Measurements from ENCODE around the gene DAB2.

Gene DAB2

DNA sequence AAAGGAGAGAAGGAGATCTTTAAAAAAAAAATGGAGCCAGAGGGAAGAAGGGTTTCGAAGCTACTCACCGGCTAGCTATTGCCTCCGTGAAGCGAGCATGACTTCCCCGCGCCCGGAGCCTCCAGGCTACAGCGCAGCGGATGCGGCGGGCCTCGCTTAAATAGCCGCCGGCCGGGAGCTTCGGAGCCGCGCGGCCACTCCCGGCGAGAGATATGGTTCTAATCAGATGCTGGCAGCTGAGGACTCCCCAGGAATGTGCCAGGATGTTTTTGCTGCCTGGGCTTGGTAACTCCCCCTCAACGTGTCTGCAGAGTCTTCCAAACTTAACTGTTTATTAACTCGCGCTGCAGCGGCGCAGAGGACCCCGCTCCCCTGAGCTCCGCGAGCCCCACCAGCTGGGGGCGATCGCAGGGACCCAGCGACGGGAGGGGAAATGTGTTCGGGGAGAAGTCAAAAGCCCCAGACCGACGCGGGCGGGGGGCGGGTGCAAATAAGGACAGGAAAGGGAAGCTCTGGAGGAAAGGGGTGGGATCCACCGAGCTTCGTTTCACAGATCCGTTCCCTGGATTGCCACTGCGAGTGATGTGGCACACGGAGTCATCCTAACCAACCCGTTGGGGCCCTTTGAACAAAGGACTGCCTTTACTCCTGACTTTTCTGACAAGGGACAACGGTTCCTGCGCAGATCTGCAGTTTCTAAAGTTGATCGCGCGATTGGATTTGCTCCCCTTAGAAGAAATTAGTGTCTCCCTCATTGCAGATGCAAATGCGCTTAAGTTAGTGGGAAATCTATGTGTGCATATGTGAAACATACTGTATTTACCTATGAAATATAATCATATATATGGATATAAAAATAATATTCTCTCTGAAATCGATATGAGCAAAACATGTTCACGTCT is at the start of gene DAB2:
DAB2 (minus strand) TSS at position 245 of the 902 bp plus-strand sequence. CDS start 30,660 bp downstream, outside the sequence.
- DNase-seq: peak; percentile 98

DNA sequence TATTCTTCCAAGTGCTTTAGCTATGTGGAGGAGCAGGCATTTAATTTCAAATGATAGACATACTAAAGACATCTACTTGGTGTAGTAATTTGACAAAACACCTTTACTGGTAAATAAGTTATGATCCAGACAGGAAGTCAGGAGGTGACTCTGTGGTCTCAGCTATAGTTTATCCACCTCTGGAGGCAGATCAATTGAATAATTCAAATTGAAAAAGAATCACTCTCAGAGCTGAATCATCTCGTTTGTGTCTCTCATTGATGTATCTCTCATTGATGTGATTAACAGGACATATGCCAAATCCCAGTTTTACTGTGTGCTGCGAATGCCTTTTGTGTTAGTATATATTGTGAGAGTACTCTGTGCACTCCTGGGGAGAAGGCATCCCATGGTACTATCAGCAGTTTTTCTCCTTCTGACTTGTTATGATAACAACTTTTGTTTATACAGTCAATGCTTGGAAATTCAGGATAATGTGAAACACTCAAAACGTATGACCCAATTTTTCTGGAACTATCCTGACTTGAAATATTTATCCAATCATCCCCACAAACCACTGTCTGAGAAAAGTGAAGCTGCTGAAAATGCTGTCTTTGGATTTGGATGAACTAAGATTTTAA is 48.5 kb upstream of the DAB2 start:
- peak; percentile 85 for DNase-seq

DNA sequence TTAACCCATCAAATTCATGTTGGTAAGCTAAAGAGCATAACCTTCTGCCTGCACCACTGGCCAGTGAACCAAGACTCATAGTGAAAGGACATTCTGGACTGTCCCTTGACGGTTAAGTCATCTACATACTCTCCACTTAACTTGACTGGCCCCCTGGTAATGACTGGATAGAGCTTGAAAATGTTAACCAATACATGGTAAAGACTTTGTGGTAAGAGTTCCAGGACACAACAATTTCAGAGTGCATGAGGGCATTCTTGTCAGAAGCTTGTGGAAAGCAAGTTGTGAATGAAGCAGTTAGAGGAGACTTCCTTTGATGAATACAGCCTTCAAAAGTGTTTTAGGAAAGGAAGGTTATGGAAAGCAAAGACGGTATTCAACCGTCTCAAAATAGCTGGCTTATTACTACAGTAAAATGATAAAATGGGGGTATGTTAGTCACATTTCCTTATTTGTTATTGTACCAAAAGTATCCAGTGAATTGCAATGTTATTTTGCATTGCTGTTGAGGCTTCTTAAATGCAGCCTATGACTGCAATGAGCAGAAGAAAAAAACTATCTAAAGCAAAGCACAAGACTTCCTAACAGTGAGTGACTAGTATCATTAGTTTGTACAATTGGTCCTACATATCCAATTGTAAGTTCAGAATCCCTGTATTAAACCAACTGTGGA is 47.2 kb upstream of the DAB2 start:
- DNase-seq: peak; percentile 27

DNA sequence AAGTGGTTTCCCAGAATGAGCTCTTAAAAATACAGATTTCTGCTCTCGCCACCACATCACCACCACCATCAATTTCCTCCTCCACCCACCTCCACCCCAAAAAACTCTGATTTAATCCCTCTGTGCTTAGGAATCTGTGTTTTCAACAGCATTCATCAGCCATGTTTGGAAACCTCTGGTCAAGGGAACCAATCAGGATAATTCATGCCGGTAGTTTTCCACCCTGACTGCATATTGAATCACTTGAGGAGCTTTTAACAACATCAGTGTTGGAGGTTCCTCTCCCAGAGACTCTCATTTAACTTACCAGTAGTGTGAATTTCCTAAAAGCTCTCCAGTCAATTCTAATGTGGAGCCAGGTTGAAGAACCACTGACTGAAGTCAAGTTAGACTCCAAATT is 46.0 kb upstream of the DAB2 start:
- DNase-seq: no peak

DNA sequence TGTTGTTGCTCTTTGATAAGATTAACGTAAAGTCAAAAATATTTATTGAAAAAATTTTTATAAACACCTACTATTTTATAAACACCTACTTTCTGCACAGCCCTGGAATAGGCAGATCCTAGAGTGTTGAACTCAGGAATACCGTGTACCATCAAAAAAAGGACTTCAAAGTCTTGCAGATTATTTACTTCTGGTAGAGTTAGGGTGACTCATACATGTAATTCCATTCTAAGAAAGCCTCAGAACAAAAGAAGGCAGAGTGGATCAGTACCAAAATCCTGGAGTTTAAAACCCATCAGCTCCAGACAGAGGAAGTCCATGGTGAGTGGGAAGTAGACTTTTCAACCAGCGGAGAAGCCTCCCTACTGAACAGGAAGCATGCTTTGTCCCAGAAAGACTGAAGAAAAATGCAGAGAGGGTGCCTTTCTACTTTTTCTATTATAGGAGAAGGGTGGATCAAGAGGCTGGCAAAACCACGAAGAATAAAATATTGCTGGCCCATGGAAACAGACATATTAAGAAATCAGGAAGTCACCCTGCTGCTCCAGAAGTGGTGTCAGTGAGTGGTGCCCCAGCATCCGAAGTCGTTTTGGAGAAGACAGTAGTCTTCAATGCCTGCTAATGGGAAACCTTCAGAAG is 45.1 kb upstream of the DAB2 start:
- no peak for DNase-seq

DNA sequence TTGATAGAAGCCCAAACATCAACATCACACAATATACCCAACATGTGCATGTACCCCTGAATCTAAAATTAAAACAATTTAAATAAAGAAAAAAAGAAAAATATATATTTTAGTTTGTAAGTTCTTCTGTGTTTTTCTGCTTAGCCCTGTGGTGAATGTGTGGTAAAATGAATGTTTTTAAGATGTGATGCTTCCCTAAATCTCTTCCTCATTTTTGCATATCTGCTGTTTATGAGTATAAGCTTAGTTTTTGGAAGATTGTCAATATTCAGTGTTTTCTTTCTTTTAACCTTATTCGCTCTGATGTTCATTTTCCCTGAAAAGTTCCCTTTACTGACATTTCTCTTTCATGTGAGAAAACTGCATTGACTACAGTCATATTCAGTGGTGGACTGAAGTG is 44.4 kb upstream of the DAB2 start:
- no peak for DNase-seq

DNA sequence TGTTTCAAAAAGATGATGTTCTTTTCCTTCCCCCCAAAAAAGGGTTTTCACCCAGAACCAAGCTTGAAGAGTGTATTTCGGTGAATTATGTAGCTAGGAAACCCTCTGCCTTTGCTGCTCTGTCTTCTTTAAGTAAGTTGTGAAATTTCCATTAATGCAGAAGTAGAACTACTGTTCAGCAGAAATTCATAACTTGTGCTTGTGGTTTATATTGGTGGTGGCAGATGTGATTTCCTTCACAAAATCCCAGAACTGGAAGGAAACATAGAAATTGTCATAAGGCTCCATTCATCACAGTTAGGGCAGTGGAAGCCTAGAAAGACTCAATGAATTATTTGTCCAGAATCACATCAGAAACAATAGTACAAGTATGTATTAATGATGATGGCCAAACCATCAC is 42.1 kb upstream of the DAB2 start:
- no peak for DNase-seq

DNA sequence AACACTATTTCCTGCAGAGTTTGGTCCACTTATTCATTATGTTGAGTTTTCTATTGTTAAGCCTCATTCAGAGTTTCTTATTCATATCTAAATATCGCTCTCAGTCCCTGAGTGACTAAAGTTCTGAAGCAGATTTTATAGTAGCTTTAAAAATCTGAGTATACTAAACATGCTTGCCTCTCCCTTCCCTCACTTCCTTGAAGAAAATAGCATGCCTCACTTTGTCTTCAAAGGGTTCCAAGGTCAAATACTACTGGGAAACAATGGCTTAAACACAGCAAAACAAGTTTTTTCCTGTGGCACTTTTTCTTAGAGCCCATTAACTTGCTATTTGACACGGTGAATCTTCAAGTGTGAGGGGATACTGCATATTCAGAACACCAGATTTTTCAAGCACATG is 41.1 kb upstream of the DAB2 start:
- DNase-seq: no peak

DNA sequence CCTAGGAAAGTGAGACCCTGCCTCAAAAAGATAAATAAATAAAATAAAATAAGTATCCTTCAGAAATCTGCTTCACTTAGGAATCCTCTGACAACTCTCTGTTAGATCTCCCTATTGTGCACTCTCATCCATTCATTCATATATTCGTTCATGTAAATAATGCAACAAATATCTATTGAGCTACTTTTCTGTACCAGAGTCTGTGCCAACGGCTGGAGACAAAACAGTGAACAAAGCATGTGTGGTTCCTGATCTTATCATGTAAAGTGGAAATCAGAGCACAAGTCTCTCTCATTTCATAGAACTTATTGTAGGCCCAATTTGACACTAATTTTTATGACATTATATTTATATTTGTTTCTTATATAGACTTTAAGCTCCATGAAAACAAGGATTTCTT is 40.3 kb upstream of the DAB2 start:
- DNase-seq: no peak

DNA sequence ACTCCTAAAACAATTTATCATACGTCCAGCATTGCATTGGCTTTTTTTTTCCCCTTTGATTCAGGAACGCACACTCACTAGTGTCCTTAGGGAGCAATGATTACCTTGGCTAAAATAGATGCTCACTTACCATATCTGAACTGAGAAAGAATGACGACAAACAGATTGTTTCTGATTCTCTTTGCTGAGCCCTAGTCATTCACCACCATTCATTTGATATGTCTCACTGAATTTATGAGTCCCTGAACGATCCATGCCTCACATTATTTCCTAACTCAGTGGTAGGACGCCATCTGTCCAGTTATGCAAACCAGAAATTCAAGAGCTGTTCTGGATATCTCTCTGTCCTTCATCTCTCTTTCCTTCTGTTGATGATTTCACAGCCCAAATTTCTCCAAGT is 39.3 kb upstream of the DAB2 start:
- peak; percentile 90 for DNase-seq

DNA sequence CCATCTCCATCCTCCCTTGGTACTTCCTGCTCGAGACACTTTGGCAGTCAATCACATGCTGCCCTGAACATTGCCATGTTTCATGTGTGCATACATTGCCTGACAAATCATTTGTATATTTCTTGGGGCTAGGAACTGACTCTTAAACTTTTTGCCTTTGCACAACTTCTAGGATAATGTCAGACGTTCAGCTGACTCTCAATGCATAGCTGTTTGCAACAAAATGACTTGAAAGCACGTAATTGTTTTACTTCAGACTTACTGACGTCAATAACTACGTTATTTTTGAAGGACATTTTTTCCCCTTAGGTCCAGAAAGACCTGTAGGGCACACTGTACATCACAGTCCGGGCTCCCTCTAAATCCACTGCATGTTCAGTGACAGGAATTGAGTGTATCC is 37.4 kb upstream of the DAB2 start:
- no peak for DNase-seq

DNA sequence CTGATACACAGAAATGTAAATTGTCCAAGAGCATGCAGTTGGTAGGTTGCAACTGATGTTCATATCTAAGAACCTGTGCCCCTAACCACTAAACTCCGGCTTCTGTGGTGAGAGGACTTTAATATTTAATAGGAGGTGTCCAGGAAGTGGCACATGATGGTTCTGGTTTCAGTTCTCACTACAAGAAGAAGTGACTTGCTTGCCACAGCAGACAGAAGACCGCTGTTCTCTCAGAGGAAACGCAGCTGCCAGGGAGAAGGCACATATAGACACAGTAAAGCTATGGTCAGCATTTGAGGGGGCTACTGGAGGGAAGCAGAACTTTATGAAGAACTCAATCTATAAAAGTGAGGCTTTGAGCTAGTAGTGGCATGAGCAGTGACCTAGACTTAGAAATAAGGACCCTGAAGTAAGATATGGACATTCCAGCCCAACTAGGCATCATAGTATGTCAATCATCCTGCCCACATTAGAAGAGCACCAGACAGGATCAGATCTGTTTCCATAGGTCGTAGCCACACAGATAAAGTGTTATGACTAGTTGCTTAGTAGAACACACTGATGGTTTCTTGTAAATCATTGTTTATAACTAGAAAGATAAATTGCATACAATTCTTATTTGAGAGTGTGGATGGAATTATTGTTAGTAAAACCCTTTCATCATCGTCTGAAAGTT is 36.4 kb upstream of the DAB2 start:
- DNase-seq: no peak

DNA sequence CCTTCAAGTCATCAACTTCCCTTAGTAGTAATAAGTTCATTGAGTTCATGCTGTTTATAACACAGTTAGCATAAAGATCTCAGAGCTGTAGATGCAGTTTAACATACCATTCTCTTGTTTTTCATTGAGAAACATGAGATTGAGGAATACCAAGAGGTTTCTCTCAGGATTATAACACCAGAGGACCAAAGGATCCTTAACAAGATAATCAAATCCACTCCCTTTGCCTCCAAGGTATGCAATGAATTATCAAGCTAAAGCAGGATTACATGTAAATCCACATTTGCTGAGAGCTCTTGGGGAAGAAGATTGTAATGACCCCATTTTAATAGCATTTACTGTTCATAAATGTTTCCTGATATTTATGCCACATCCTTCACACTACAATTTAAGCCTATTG is 35.1 kb upstream of the DAB2 start:
- DNase-seq: no peak

DNA sequence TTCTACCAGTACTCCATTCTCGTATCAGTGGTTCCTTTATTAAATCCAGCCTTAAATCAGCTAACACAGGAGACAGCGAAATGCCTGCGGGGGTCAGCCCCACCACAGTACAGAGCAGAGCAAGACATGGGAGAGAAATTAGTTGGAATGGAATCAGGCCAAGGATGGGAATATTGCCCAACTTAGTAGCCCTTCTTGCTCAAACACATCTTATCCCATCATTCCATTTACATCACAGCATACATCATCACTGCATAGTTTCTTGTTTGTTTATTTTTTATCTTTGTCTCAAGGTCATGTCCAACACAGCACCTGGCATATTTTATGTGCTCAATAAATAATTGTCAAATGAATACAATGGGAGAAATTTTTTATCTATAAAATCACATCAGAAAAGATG is 34.3 kb upstream of the DAB2 start:
- DNase-seq: peak; percentile 88

DNA sequence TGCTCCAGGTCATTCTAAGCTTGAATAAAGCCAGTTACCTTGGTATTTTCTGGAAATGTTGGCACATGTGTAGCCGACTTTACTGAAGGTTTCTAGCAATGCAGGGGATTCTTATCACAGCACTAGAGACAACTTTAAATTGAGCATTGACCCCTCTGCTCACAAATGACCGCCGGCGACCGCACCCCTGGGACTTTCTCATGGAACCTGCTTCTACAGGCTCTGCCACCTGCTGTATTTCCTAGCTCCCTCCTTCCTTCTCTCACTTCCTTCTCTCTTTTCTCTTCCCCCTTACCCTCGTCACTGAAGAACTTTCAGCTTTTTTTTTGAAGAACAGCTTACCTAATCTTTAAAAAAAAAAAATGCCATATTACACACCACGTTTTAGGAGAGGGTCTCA is 30.9 kb upstream of the DAB2 start:
- no peak for DNase-seq

DNA sequence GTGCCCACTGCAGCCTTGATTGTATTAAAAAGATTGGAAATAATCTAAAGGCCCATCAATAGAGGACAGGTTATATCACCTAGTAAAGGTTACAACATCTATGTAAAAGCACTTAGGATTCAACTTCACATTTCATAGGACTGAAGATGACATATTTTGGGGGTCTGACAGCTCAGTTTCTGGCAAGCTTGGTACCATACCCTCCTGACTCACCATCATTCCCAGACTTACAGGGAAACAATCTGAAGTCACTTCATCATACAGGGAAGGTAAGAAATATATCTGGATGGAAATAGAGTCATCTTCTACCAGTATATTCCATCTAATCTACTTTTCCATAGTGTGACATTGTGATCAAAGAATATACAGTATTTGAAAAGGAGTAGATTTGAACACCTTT is 28.8 kb upstream of the DAB2 start:
- peak; percentile 28 for DNase-seq

DNA sequence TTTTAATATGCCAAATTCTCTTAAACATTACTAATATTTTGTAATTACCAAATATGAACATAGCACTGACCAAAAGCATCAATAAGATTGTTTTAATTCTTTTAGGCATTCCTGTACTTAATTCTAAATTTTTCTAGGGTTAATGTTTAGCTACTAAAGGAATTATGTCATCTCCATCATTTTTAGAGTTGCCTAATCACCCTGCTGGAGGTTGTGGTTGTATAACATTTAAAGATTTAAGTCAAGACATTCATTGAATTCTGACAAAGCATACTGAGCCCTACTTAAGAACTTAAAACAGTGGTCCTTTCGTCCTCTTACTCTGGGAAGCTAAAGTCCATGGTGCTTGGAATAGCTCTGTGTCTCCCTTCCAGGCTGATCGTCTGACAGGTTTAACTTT is 28.1 kb upstream of the DAB2 start:
- peak; percentile 89 for DNase-seq

DNA sequence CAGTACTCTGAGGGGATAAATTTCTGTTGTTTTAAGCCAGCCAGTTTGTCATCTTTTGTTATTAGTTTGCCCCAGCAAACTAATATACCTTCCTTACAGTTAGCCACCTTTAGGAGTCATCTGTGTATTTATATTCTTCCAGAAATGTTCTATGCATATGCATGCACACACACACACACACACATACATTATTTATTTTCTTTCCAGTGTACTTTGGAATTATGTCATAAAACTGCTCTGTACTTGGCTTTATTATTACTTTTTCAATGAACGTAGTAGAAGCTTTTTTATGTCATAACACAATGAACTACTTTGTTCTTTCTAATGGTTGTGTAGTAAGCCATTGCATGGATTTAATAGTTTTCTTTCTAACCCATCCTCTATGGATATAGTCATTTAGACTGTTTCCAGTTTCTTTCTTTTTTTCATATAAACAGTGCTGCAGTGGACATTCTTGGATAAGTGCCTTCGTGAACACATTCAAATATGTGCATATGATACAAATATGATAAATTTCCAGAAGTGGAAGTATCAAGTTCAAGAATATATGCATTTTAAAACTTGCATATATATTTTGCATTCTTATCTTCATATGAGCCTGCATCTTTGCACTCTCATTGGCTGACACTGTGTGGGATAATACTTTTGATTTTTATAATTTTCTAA is 26.6 kb upstream of the DAB2 start:
- no peak for DNase-seq

DNA sequence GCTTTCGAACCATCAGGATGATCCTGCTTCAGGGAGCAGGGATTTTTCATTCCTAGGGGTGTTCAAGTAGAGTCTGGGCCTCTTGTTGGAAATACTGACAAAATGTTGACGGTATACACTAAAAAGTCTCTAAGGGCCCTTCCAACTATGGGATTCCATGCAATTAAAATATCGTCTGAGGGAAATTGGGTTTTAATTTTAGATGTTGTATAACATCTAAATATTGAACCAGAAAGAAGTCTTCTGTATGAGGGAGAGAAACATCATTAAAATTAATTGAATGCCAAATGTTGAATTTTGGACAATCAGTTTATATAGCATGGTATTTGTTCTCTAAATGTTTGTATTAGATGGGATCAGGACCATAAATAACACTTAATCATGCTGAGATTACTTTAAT is 25.7 kb upstream of the DAB2 start:
- DNase-seq: no peak

DNA sequence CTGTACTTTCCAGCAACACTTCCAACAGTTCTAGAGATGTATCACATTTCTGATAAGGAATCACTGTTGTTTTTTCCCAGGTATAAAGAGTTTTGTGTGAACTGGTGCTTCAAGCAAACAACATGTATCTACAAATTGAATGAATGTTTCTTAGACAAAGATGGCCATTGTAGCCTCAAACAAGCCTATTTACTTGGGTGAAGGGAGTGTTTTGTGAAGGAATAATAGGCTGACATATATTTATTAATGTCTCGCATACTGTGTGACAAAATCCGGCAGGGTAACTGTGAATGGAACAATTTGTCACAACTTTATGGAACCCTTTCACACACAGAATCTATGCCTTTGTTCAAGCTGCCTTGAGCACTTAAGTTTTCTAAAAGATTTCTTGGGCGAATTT is 24.8 kb upstream of the DAB2 start:
- DNase-seq: no peak

DNA sequence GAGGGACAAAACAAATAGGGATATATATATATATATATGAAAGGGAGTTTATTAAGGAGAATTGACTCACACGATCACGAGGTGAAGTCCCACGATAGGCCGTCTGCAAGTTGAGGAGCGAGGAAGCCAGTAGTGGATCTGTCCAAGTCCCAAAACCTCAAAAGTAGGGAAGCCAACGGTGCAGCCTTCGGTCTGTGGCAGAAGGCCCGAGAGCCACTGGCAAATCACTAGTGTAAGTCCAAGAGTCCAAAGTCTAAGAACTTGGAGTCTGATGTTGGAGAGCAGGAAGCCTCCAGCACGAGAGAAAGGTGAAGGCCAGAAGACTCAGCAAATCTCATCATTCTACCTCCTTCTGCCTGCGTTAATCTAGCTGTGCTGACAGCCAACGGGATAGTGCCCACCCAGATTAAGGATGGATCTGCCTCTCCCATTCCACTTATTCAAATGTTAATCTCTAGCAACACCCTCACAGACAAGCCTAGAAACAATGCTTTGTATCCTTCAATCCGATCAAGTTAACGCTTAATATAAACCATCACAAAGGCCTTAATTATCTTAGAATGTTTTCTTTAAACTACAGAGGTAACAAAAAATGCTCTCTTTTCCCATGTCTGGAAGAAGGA is 23.8 kb upstream of the DAB2 start:
- no peak for DNase-seq

DNA sequence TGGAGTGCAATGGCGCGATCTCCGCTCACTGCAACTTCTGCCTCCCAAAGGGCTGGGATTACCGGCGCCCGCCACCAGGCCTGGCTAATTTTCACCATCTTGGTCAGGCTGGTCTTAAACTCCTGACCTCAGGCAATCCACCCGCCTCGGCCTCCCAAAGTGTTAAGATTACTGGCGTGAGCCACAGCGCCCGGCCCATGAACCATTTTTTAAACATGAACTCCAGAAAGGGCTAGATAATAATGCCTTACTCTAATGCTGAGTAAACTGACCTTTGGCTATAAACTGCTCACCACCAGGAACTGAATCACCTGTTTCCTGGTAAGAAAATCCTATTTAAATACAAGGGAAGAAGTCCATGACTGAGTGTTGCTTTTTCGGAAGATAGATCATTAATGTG is 23.2 kb upstream of the DAB2 start:
- no peak for DNase-seq

All from fibroblast of upper back skin (primary cell).